ENCODE results near the gene MGAT3.

- TF ChIP-seq POLR2AphosphoS5 (IDR thresholded peaks at IDR 0.05; ENCODE audit: low read depth, low read length) (no peak), CTCF (IDR thresholded peaks at IDR 0.05) (no peak), RAD21 (IDR thresholded peaks at IDR 0.05; ENCODE audit: low read length) (no peak), ZBTB33 (IDR thresholded peaks at IDR 0.05; ENCODE audit: borderline replicate concordance, low read depth) (no peak), EP300 (IDR thresholded peaks at IDR 0.05; ENCODE audit: borderline replicate concordance in 1 of 2, low read depth in 1 of 2, low read length in 1 of 2) (no peak), USF1 (IDR thresholded peaks at IDR 0.05; ENCODE audit: borderline replicate concordance, low read depth) (no peak), FOXJ3 (CRISPR knock-in tag; IDR thresholded peaks at IDR 0.05) (no peak), TAF1 (IDR thresholded peaks at IDR 0.05; ENCODE audit: borderline replicate concordance, low read depth, low read length) (no peak), EZH2phosphoT487 (IDR thresholded peaks at IDR 0.05; ENCODE audit: borderline replicate concordance, low read depth) (no peak), TEAD4 (IDR thresholded peaks at IDR 0.05; ENCODE audit: borderline replicate concordance, insufficient read depth) (no peak), NFIC (IDR thresholded peaks at IDR 0.05; ENCODE audit: borderline replicate concordance) (no peak)
- TF ChIP-seq, protein P1, sequence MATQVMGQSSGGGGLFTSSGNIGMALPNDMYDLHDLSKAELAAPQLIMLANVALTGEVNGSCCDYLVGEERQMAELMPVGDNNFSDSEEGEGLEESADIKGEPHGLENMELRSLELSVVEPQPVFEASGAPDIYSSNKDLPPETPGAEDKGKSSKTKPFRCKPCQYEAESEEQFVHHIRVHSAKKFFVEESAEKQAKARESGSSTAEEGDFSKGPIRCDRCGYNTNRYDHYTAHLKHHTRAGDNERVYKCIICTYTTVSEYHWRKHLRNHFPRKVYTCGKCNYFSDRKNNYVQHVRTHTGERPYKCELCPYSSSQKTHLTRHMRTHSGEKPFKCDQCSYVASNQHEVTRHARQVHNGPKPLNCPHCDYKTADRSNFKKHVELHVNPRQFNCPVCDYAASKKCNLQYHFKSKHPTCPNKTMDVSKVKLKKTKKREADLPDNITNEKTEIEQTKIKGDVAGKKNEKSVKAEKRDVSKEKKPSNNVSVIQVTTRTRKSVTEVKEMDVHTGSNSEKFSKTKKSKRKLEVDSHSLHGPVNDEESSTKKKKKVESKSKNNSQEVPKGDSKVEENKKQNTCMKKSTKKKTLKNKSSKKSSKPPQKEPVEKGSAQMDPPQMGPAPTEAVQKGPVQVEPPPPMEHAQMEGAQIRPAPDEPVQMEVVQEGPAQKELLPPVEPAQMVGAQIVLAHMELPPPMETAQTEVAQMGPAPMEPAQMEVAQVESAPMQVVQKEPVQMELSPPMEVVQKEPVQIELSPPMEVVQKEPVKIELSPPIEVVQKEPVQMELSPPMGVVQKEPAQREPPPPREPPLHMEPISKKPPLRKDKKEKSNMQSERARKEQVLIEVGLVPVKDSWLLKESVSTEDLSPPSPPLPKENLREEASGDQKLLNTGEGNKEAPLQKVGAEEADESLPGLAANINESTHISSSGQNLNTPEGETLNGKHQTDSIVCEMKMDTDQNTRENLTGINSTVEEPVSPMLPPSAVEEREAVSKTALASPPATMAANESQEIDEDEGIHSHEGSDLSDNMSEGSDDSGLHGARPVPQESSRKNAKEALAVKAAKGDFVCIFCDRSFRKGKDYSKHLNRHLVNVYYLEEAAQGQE (IDR thresholded peaks at IDR 0.05; ENCODE audit: low read depth, low read length) = no peak
These were observed 79.9 kb downstream of the MGAT3 start for GRCh38 chr22:39536711-39537110.

All from SK-N-SH (cell line).